LNCaP clone FGC (cell line): Measurements from ENCODE around the gene GPR35.

Experiments
- DNase-seq: peaks from one replicate; pipeline ENCODE4 v3.0.0-alpha.2; 2011; ENCODE audit warnings: low read depth
- H3K4me3 ChIP-seq: 2 replicates; pipeline ENCODE4 v1.5.1; 2011; ENCODE audit warnings: mild to moderate bottlenecking, low read depth, low read length, control low read depth
- TF ChIP-seq, protein P1 (sequence below): IDR thresholded peaks from 2 replicates; pipeline ENCODE4 v1.5.1; 2012; ENCODE audit warnings: mild to moderate bottlenecking; ENCODE audit not compliant: control insufficient read depth, insufficient read depth; ENCODE audit errors: extremely low read depth

GPR35 gene

DNA sequence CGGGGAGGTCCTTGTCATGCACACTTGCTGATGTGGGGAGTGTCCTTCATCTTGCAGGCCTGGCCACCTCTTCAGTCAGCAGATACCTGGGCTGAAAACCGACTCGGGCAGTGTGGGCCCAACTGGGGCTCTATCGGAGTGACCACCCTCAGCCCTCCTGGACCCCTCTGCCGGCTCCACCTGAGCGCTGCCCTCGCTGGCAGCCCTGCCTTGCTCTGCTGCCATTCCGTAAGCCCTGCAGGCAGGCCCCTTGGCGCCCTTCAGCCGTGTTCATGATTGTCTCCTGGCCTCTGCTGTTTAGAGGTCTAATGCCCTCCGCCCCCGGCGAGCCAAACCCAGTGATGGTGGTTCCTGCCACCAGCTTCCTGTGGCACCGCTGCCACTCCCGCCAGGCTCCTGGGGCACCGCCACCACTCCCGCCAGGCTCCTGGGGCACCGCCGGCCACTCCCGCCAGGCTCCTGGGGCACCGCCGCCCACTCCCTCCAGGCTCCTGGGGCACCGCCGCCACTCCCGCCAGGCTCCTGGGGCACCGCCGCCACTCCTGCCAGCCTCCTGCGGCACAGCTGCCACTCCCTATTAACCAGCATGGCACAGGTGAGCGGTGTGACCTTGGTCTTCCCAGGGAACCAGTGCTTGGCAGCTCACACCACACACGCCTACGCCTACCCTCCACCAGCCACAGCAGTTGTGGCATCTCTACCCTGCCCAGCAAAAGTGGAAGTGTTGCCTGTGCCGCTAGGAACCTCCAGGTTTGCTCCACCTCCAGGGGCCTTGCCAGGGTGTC lies 22.8 kb upstream of the GPR35 start:
- DNase-seq = no peak
- no peak overlapping the region for H3K4me3 ChIP-seq
- TF ChIP-seq, protein P1, sequence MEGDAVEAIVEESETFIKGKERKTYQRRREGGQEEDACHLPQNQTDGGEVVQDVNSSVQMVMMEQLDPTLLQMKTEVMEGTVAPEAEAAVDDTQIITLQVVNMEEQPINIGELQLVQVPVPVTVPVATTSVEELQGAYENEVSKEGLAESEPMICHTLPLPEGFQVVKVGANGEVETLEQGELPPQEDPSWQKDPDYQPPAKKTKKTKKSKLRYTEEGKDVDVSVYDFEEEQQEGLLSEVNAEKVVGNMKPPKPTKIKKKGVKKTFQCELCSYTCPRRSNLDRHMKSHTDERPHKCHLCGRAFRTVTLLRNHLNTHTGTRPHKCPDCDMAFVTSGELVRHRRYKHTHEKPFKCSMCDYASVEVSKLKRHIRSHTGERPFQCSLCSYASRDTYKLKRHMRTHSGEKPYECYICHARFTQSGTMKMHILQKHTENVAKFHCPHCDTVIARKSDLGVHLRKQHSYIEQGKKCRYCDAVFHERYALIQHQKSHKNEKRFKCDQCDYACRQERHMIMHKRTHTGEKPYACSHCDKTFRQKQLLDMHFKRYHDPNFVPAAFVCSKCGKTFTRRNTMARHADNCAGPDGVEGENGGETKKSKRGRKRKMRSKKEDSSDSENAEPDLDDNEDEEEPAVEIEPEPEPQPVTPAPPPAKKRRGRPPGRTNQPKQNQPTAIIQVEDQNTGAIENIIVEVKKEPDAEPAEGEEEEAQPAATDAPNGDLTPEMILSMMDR = no peak

DNA sequence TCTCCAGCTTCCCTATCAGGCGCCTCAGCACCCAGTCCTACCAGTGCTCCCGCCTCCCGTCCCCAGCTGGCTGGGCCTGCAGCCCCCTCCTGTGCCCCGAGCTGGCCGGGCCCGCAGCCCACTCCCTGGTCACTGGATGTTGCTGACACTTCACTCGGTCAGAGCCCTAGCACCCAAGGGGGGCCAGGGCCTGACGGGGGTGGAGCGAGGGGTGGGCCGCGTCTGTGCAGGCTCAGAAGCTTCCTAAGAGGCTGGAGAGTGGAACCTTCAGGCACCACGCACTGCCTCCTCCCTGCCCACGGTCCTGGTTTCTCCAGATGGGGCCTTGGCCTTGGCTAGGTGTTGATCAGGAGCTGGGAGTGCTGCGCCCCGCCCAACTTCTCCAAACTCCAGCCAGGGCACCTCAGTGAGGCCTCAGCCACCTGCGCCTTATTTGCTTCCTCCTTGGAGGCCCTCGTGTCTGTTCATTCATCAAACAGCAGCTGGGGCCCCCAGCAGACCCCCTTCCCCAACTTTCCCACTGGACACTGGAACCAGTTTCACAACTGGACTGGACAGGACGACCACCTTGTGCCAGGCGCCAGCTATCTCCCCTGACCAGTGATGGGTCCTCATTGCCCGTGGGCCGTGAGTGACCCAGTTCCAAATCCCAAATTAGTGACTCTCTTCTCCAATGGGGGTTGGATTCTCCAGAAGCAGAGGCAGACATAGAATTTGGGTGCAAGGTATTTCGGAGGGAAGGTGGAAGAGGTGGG lies 22.0 kb upstream of the GPR35 start:
- no peak for DNase-seq
- TF ChIP-seq, protein P1 = no peak
- no peak overlapping the region for H3K4me3 ChIP-seq

DNA sequence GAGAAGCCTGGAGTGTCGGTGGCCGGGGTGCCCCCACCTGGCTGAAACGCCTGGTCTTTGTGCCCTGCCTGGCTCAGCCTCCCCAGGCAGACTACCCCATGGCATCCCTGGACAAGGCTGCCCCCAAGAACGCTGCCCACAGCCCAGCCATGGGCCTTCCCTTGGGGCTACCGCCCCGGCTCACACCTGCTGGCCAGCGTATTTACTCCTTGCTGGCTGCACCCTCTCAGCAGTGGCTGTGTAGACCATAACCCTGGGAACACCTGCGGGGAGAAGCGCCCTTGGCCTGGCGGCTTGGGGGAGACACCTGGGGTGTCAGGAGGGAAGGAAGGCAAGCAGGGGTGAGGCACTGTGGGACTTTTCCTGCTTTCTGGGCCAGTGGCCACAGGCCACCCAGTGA lies 21.4 kb upstream of the GPR35 start:
- no peak for DNase-seq
- H3K4me3 ChIP-seq = no peak overlapping the region
- TF ChIP-seq, protein P1 = no peak

DNA sequence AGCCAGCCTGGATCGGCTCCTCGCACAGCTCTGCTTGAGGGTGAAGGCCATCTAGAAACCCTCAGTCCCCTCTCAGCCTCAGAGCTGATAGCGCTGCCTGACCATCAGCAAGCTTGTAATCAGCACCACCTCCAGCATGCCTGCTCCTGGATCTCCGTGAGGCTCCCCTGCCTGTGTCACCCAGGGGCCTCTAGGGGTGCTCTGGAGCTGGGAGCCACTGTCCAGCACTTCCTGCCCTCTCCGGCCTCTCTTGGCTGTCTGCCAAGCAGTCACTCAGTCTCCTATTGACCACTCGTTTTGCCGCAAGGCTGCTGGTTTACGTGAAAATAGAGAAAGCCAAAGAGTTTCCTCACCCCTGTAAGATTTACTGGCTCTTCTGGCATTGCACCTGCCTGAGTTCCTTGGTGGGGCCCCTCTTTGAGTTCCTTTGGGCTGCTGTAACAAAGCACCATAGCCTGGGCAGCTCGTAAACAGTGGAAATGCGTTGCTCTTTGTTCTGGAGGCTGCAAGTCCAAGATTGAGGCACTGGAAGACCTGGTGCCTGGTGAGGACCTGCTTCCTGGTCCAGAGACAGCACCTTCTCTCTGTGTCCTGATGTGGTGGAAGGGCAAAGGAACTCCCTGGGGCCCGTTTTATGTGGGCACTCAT lies 20.9 kb upstream of the GPR35 start:
- TF ChIP-seq, protein P1 = peak; percentile 60
- no peak overlapping the region for H3K4me3 ChIP-seq
- peak; percentile 21 for DNase-seq

DNA sequence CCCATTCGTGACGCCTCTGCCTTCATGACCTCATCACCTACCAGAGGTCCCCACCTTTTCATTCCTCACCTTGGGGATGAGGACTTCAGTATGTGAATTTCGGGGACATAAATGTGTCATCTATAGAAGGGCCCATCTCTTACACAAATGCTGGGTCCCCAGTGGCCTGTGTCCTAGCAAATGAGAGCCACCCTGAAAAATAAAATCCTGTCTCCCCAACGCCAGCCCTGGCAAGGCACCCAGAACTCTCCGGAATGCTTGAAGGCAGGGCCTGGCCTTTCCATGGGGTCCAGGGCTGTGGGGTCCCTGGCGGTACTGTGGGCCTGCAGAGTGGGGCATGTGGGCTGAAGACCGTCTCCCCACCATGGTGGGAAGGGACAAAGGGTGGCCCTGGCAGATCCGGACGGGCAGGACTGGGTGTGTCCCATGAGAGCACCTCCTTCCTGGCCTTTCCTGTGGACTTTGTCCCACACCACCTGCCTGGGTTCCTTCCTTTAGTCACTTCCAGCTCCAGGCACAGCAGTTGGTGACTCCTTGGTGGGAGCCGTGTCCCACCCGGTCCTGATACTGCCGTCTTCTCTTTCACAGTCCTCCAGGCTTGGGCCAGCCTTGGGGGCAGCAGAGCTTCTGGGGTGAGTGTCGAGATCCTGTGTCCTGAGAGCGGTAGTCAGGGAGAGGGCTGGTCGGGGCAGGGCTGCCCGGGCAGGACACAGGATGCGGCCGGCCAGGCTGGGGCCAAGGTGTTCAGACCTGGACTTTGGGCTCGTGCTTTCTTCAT lies 20.2 kb upstream of the GPR35 start:
- TF ChIP-seq, protein P1 = no peak
- no peak overlapping the region for H3K4me3 ChIP-seq

More for the DNA sequence above, 20.2 kb upstream of the GPR35 start:
- DNase-seq = no peak
